OCI-LY1 (cell line): Measurements from ENCODE around the gene PTPRG.

Source experiments
- H2AFZ ChIP-seq: fragments of 200-600 bp; sonication (generic), shearing (Covaris generic); 2 replicates; pipeline ENCODE4 v1.6.0; 2014; ENCODE audit warnings: antibody characterized with exemption, mild to moderate bottlenecking, low read length
- H3F3A ChIP-seq: fragments of 200-600 bp; sonication (generic), shearing (Covaris generic); 2 replicates; pipeline ENCODE4 v1.6.0; 2014; ENCODE audit warnings: mild to moderate bottlenecking, antibody characterized with exemption, low read length, moderate library complexity; ENCODE audit not compliant: insufficient read depth
- H3K27ac ChIP-seq: fragments of 200-600 bp; sonication (generic); 2 replicates; pipeline ENCODE4 v1.5.1; 2014; ENCODE audit warnings: low read length, mixed run types, mild to moderate bottlenecking, low read depth; ENCODE audit not compliant: poor library complexity, severe bottlenecking
- H3K27me3 ChIP-seq: fragments of 200-600 bp; sonication (generic); 2 replicates; pipeline ENCODE4 v1.6.0; 2014; ENCODE audit warnings: antibody characterized with exemption, mild to moderate bottlenecking, low read length, moderate library complexity; ENCODE audit not compliant: insufficient read depth
- H3K36me3 ChIP-seq: fragments of 200-600 bp; sonication (generic); 2 replicates; pipeline ENCODE4 v1.6.1; 2014; ENCODE audit warnings: mild to moderate bottlenecking, antibody characterized with exemption, low read length, moderate library complexity, mixed read lengths; ENCODE audit not compliant: insufficient read depth
- H3K4me1 ChIP-seq: fragments of 200-600 bp; sonication (generic); 2 replicates; pipeline ENCODE4 v1.5.1; 2014; ENCODE audit warnings: mild to moderate bottlenecking, low read length, moderate library complexity; ENCODE audit not compliant: insufficient read depth, severe bottlenecking
- H3K4me2 ChIP-seq: fragments of 200-600 bp; sonication (generic), shearing (Covaris generic); 2 replicates; pipeline ENCODE4 v1.6.1; 2014; ENCODE audit warnings: low read length
- H3K4me3 ChIP-seq: fragments of 200-600 bp; sonication (generic); 2 replicates; pipeline ENCODE4 v1.5.1; 2014; ENCODE audit warnings: low read length, low read depth, mild to moderate bottlenecking, mixed read lengths; ENCODE audit not compliant: poor library complexity, severe bottlenecking
- H3K79me2 ChIP-seq: fragments of 200-600 bp; shearing (Covaris generic); 2 replicates; pipeline ENCODE4 v1.6.1; 2016; ENCODE audit warnings: mixed run types, low read length, mixed read lengths; ENCODE audit not compliant: insufficient read depth
- H3K9ac ChIP-seq: fragments of 200-600 bp; sonication (generic), shearing (Covaris generic); 2 replicates; pipeline ENCODE4 v1.6.1; 2014; ENCODE audit warnings: mild to moderate bottlenecking, low read length, mixed read lengths
- H3K9me2 ChIP-seq: fragments of 200-600 bp; sonication (generic), shearing (Covaris generic); 2 replicates; pipeline ENCODE4 v1.6.1; 2014; ENCODE audit warnings: low read depth, mild to moderate bottlenecking, low read length, mixed read lengths
- H3K9me3 ChIP-seq: fragments of 200-600 bp; shearing (Covaris generic); 2 replicates; pipeline ENCODE4 v1.6.1; 2014; ENCODE audit warnings: low read length, mixed read lengths
- H4K20me1 ChIP-seq: fragments of 200-600 bp; sonication (generic), shearing (Covaris generic); 2 replicates; pipeline ENCODE4 v1.6.0; 2016; ENCODE audit warnings: mild to moderate bottlenecking, low read length; ENCODE audit not compliant: insufficient read depth
- EZH2 ChIP-seq: fragments of 200-600 bp; sonication (generic), shearing (Covaris generic); IDR thresholded peaks from 2 replicates; pipeline ENCODE4 v1.8.0; 2017; ENCODE audit warnings: borderline replicate concordance, mixed run types, mild to moderate bottlenecking, antibody characterized with exemption, low read length, moderate library complexity, mixed read lengths
- TF ChIP-seq, protein P1 (sequence below): fragments of 200-600 bp; sonication (generic), shearing (Covaris generic); IDR thresholded peaks from 2 replicates; pipeline ENCODE4 v1.5.1; 2017; ENCODE audit warnings: mild to moderate bottlenecking, antibody characterized with exemption, low read length, moderate library complexity, mixed read lengths

Gene PTPRG

DNA sequence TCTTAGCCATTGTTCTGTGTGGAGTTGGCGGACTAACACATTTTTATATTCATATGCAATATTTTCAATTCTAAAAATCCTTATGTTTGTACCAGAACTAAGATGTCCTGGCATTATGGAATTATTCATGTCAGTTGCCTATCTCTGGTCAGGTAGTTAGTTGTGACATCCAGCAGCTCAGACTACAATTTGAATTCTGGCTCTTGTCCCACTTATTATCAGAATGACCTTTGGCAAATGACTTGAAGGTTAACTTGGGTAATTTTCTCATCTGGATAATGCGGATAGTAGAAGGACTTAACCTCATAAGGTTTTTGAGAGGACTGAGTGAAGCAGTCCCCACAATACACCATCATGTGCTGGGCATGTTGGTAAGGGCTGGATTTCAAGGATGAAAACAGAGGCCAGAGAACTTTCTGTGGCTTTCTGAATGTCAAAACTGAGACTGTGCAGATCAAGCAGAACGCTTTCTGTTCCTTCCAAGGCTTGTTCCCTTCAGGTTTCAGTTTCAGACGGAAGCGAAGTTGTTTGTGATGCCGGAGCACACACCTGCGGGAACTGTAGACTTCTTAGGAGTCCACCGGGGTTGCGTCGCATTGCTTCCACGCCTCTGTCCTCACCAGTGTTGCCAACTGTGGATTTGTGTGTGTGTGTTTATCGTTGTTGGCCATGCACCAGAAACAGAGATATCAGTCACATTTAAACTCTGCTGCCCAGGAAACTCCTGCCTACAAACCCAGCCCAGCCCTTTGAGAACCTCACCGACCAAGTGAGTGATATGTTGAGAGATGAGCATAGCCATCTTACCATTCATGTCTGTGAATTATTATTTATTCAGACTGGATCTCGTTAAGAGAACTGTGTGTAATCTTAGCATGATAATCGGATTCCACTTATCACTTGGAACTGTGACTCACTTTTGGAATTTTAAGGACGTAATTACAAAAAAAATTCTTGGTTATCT, 76.0 kb downstream of the PTPRG start:
- H3K27ac ChIP-seq: peak overlapping the region; percentile 56
- H3K9me3 ChIP-seq: 0 out of 2 replicates have a peak, but pooled peaks cover 3% of the 10 kb centered on the region
- H3K79me2 ChIP-seq: no peaks in the 10 kb centered on the region
- no peaks in the 10 kb centered on the region for H3K9me2 ChIP-seq
- no peak for TF ChIP-seq EZH2
- TF ChIP-seq, protein P1, sequence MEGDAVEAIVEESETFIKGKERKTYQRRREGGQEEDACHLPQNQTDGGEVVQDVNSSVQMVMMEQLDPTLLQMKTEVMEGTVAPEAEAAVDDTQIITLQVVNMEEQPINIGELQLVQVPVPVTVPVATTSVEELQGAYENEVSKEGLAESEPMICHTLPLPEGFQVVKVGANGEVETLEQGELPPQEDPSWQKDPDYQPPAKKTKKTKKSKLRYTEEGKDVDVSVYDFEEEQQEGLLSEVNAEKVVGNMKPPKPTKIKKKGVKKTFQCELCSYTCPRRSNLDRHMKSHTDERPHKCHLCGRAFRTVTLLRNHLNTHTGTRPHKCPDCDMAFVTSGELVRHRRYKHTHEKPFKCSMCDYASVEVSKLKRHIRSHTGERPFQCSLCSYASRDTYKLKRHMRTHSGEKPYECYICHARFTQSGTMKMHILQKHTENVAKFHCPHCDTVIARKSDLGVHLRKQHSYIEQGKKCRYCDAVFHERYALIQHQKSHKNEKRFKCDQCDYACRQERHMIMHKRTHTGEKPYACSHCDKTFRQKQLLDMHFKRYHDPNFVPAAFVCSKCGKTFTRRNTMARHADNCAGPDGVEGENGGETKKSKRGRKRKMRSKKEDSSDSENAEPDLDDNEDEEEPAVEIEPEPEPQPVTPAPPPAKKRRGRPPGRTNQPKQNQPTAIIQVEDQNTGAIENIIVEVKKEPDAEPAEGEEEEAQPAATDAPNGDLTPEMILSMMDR: no peak
- H3K27me3 ChIP-seq: no peaks in the 10 kb centered on the region
- no peak overlapping the region for H2AFZ ChIP-seq
- peak overlapping the region; percentile 5 for H3K4me3 ChIP-seq
- no peaks in the 10 kb centered on the region for H3F3A ChIP-seq
- no peaks in the 10 kb centered on the region for H4K20me1 ChIP-seq
- no peak overlapping the region for H3K9ac ChIP-seq
- peaks cover 30% of the 10 kb centered on the region for H3K4me1 ChIP-seq
- H3K4me2 ChIP-seq: peak overlapping the region; percentile 43
- H3K36me3 ChIP-seq: no peaks in the 10 kb centered on the region

GRCh38 chr3:61638741-61639140, 77.4 kb downstream of the PTPRG start:
- Histone ChIP-seq H3K9me2 (no peaks in the 10 kb centered on the region), H3K4me3 (no peak overlapping the region), H3K9ac (no peak overlapping the region), H2AFZ (no peak overlapping the region), H3K27me3 (no peaks in the 10 kb centered on the region), H3K9me3 (no peaks in the 10 kb centered on the region), H3K27ac (no peak overlapping the region), H4K20me1 (no peaks in the 10 kb centered on the region), H3K4me2 (no peak overlapping the region), H3K36me3 (no peaks in the 10 kb centered on the region), H3K79me2 (no peaks in the 10 kb centered on the region), H3K4me1 (peaks cover 34% of the 10 kb centered on the region), H3F3A (no peaks in the 10 kb centered on the region)
- TF ChIP-seq EZH2: no peak
- TF ChIP-seq, protein P1: no peak

- Histone ChIP-seq H4K20me1 (no peaks in the 10 kb centered on the region), H3K9ac (no peak overlapping the region), H3K36me3 (no peaks in the 10 kb centered on the region), H3K4me3 (no peak overlapping the region), H3K27me3 (no peaks in the 10 kb centered on the region), H3K4me1 (peaks cover 34% of the 10 kb centered on the region), H3F3A (no peaks in the 10 kb centered on the region), H3K4me2 (no peak overlapping the region), H2AFZ (no peak overlapping the region), H3K79me2 (no peaks in the 10 kb centered on the region), H3K27ac (no peak overlapping the region), H3K9me3 (peaks cover under 1% of the 10 kb centered on the region; the same call in 1 of the 2 replicates), H3K9me2 (no peaks in the 10 kb centered on the region)
- TF ChIP-seq EZH2: no peak
- TF ChIP-seq, protein P1: no peak
Measured at GRCh38 chr3:61639991-61640390, 78.6 kb downstream of the PTPRG start.
